Upper lobe of left lung (tissue), 6 donors: Measurements from ENCODE around the gene FARP1. TPM values are rescaled to one million over a fixed set of nuclear protein-coding genes. Genes with fewer than 3 reads are reported as not detected.

Experiments used
- ATAC-seq, 2 donors: fragments of 200-7000 bp; cut with Tn5 transposase; one replicate each; pipeline ENCODE4 v1.9.1; 2022; ENCODE audit warnings: mild to moderate bottlenecking in 2 of 2, moderate library complexity in 2 of 2; ENCODE audit not compliant: low FRiP score in 2 of 2
- DNase-seq, 2 donors: peaks; one replicate each; pipeline ENCODE4 v3.0.0-alpha.2; 2019 to 2020
- H3K27ac ChIP-seq, 4 donors: fragments of 200-600 bp; sonication (generic); one replicate each; pipeline ENCODE4 v1.5.1; 2016 to 2019
- H3K27me3 ChIP-seq, 4 donors: fragments of 200-600 bp; sonication (generic); one replicate each; pipeline ENCODE4 v1.5.1; 2017 to 2019
- H3K36me3 ChIP-seq, 4 donors: fragments of 200-600 bp; sonication (generic); one replicate each; pipeline ENCODE4 v1.5.1; 2016 to 2019
- H3K4me1 ChIP-seq, 4 donors: fragments of 200-600 bp; sonication (generic); one replicate each; pipeline ENCODE4 v1.5.1; 2018 to 2019
- H3K4me3 ChIP-seq, 4 donors: fragments of 200-600 bp; sonication (generic); one replicate each; pipeline ENCODE4 v1.5.1; 2017 to 2019; ENCODE audit warnings: mild to moderate bottlenecking in 2 of 4, moderate library complexity in 1 of 4
- H3K9me3 ChIP-seq, 4 donors: fragments of 200-600 bp; sonication (generic); one replicate each; pipeline ENCODE4 v1.5.1; 2018 to 2019
- EP300 ChIP-seq, 4 donors: sonication (generic); formaldehyde crosslinking; IDR thresholded peaks; one replicate each; pipeline ENCODE4 v1.5.1; 2017; ENCODE audit warnings: antibody characterized with exemption in 4 of 4, control low read depth in 2 of 4
- POLR2A ChIP-seq, 4 donors: fragments of 450-650 bp; IDR thresholded peaks; one replicate each; pipeline ENCODE4 v1.5.1; 2016 to 2017; ENCODE audit warnings: antibody characterized with exemption in 4 of 4, mild to moderate bottlenecking in 2 of 4
- POLR2AphosphoS5 ChIP-seq, 2 donors: sonication (generic); formaldehyde crosslinking; IDR thresholded peaks; one replicate each; pipeline ENCODE4 v1.5.1; 2017; ENCODE audit warnings: antibody characterized with exemption in 2 of 2
- WGBS, 2 donors: methylation state at CpG; one replicate each; pipeline ENCODE4 v1.1.5; 2017 to 2018; 5-methylcytosine and 5-hydroxymethylcytosine counted together
- total RNA-seq, 6 donors: library from RNA; depleted of rRNA in 4 of 6; stranded (reverse); fragments of >200 nt in 4 of 6; gene quantifications; one replicate each; pipeline versions ENCODE4 v1.1.0 to v1.2.1, GENCODE V29; 2016 to 2021
- TF ChIP-seq, protein P1 (sequence below), 6 experiments: fragments of 450-650 bp in 4 of 6; fragments of 200-600 bp in 2 of 6; sonication (generic) in 2 of 6; IDR thresholded peaks; one replicate each; pipeline ENCODE4 v1.5.1; 2016 to 2019; ENCODE audit warnings: antibody characterized with exemption in 6 of 6
- donor health status: DM: no; HTN: no; CAD: no; lungs with moderate emphysema.
- donor health status: DM: no; HTN: yes; CAD: no; lungs with severe emphysema.

Gene FARP1
- total RNA-seq, 6 donors from 2014 or later: 65.7 to 111 (median 91.8) TPM

DNA sequence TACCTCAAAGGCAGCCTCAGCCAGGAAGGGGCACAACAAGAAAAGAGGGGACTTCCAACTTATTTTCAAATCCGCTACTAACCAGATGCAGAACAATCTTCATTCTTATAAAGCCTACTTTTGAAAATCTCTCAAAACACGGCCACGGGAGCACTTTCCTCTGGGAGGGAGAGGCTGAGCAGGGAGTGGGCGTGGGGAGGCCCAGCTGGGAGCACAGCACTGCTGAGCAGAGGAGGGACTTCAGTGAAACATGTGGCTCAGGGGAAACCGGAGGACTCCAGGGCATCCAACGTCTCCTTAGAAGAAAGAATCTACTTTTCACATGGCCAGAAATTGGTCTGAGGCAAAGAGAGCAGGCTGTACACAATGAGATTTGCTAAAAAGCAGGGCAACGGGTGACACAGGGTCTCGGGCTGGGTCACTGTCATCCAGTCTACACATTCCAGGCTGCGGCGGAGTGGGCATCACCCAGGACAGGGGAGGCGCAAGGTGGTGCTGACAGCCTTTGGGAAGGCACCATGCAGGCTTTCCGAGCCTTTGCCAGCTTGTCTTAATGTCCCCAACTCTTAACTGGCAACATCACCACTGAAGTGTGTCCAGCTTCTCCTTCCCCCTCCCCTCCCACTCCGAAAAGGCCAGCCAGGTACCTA, 317.0 kb downstream of the FARP1 start:
- Histone ChIP-seq H3K4me1 (peaks cover 0 to 14% (median 3%) of the 10 kb centered on the region in 4 donors), H3K36me3 (peaks cover 9 to 88% (median 59%) of the 10 kb centered on the region in 4 donors), H3K27me3 (no peaks in the 10 kb centered on the region), H3K4me3 (no peak overlapping the region), H3K9me3 (no peaks in the 10 kb centered on the region), H3K27ac (no peak overlapping the region)
- ATAC-seq (no peak), DNase-seq (no peak)
- WGBS, 2 donors: 96 to 97% methylated on average over 12 to 13 of the region's 13 CpGs
- TF ChIP-seq POLR2A (IDR thresholded peaks at IDR 0.05) (no peak), EP300 (IDR thresholded peaks at IDR 0.05) (no peak), POLR2AphosphoS5 (IDR thresholded peaks at IDR 0.05) (no peak)
- TF ChIP-seq, protein P1, sequence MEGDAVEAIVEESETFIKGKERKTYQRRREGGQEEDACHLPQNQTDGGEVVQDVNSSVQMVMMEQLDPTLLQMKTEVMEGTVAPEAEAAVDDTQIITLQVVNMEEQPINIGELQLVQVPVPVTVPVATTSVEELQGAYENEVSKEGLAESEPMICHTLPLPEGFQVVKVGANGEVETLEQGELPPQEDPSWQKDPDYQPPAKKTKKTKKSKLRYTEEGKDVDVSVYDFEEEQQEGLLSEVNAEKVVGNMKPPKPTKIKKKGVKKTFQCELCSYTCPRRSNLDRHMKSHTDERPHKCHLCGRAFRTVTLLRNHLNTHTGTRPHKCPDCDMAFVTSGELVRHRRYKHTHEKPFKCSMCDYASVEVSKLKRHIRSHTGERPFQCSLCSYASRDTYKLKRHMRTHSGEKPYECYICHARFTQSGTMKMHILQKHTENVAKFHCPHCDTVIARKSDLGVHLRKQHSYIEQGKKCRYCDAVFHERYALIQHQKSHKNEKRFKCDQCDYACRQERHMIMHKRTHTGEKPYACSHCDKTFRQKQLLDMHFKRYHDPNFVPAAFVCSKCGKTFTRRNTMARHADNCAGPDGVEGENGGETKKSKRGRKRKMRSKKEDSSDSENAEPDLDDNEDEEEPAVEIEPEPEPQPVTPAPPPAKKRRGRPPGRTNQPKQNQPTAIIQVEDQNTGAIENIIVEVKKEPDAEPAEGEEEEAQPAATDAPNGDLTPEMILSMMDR (IDR thresholded peaks at IDR 0.05): no peak

- 82 to 83% methylated on average over 13 of the region's 13 CpGs for WGBS, 2 donors
- Histone ChIP-seq H3K4me1 (peaks cover 0 to 13% (median 0%) of the 10 kb centered on the region in 4 donors), H3K4me3 (no peak overlapping the region), H3K9me3 (no peaks in the 10 kb centered on the region), H3K27me3 (no peaks in the 10 kb centered on the region), H3K36me3 (peaks cover 9 to 88% (median 63%) of the 10 kb centered on the region in 4 donors), H3K27ac (no peak overlapping the region)
- ATAC-seq (no peak), DNase-seq (no peak)
- TF ChIP-seq, protein P1 (IDR thresholded peaks at IDR 0.05): no peak
- no peak for TF ChIP-seq EP300 (IDR thresholded peaks at IDR 0.05)
Observed at GRCh38 chr13:98460516-98460915, 317.6 kb downstream of the FARP1 start.

DNA sequence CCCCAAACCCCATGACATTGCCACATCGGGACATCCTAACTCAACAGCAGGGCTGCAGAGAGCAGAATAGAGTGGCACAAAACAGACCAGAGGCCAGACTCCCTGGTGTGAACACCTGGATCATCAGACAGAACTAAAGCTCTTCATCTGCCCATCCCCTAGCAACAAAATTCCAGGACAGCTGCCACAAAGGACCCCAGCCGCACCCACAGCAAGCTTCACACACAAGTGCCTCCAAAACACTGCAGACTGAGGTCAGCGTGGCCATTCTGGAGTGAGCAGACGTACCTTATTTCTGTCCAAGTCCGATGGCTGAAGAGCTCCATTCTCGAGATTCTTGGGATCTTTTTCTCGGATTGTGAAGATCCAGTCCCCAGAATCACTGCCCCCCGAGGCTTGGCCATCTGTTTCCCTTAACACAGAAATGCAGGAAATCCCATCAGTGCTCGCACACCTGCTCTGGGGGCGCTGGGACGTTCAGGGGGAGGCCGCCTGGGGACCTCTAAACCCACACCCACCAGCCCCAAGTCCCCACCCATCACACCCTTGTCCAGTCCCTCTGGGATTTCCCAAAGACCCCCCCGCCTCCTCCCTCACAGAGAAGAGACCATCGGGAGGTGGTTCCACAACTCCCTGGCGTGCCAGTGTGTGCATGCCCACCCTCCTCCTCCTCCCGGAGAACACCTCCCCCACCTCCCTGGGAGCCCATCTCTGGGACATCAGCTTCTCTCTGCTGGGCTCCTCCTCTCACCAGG, 318.8 kb downstream of the FARP1 start:
- no peak for ATAC-seq
- WGBS, 2 donors: 92 to 93% methylated on average over 13 to 14 of the region's 16 CpGs
- Histone ChIP-seq H3K4me3 (no peak overlapping the region), H3K36me3 (peaks cover 9 to 86% (median 58%) of the 10 kb centered on the region in 4 donors), H3K4me1 (peaks cover 0 to 13% (median 0%) of the 10 kb centered on the region in 4 donors), H3K27me3 (no peaks in the 10 kb centered on the region), H3K27ac (peak overlapping the region in 1 of 4 donors; percentile 6), H3K9me3 (no peaks in the 10 kb centered on the region)
- TF ChIP-seq POLR2A (IDR thresholded peaks at IDR 0.05) (no peak), EP300 (IDR thresholded peaks at IDR 0.05) (no peak), POLR2AphosphoS5 (IDR thresholded peaks at IDR 0.05) (no peak)
- TF ChIP-seq, protein P1 (IDR thresholded peaks at IDR 0.05): no peak
- no peak for DNase-seq

DNA sequence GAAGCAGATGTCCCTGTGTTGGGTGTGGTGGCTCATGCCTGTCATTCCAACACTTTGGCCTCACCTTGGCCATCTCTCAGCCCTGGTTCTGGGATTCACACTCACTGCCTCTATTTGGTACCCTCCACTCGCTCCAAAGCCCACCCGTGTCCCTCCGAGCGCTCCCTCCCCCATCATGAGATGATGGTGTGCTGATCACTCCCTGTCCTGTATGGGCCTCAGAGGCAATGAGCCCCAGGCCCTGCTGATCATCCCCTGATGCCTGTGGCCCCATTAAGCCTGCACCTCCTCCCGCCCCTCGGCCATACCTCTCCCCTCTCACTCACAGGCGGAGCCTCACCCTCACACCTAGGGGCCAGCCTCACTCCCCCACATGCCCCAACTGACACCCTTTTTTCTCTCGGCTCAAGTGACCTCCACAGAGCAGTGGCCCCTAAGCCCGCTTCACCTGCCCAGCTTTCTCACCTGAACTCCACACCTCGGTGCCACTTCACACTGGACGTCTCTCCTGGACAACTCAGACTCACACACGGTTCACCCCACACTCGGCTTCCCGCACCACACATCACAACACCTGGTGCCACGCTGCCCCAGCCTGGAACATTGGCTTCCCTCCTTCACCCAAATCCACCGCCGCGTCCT, 319.5 kb downstream of the FARP1 start:
- H3K27ac ChIP-seq: peak overlapping the region in 2 of 4 donors; percentile 6 to 22
- WGBS, 2 donors: 93 to 96% methylated on average over 18 of the region's 18 CpGs
- no peaks in the 10 kb centered on the region for H3K9me3 ChIP-seq
- no peak overlapping the region for H3K4me3 ChIP-seq
- peaks cover 0 to 13% (median 0%) of the 10 kb centered on the region in 4 donors for H3K4me1 ChIP-seq
- H3K36me3 ChIP-seq: peaks cover 9 to 83% (median 53%) of the 10 kb centered on the region in 4 donors
- DNase-seq: no peak
- no peak for ATAC-seq
- no peaks in the 10 kb centered on the region for H3K27me3 ChIP-seq
- TF ChIP-seq, protein P1 (IDR thresholded peaks at IDR 0.05): no peak
- TF ChIP-seq POLR2AphosphoS5 (IDR thresholded peaks at IDR 0.05) (no peak), POLR2A (IDR thresholded peaks at IDR 0.05) (no peak), EP300 (IDR thresholded peaks at IDR 0.05) (no peak)
